Liver (tissue), 3 donors: ENCODE measurements around the gene OR2S2.

Source experiments
- EGR1 ChIP-seq, 2 donors: IDR thresholded peaks; 2 replicates each; pipeline ENCODE4 v1.6.1; 2016 to 2018; ENCODE audit warnings: antibody characterized with exemption in 2 of 2, low read depth in 2 of 2
- RAD21 ChIP-seq, 2 donors: IDR thresholded peaks; 2 replicates each; pipeline ENCODE4 v1.6.1; 2016; ENCODE audit warnings: antibody characterized with exemption in 2 of 2, mild to moderate bottlenecking in 2 of 2
- SP1 ChIP-seq: IDR thresholded peaks from 2 replicates; pipeline ENCODE4 v1.6.1; 2018; ENCODE audit warnings: antibody characterized with exemption, mild to moderate bottlenecking
- TF ChIP-seq, protein P1 (sequence below): fragments of 150-350 bp; IDR thresholded peaks from 2 replicates; pipeline ENCODE4 v1.5.1; 2017; ENCODE audit warnings: improper control_type of control experiment, low read depth, low read length; ENCODE audit not compliant: missing input control
- TF ChIP-seq, protein P2 (sequence below): IDR thresholded peaks from 2 replicates; pipeline ENCODE4 v1.6.1; 2016; ENCODE audit warnings: antibody characterized with exemption, mild to moderate bottlenecking
- donor health status: healthy.
- donor health status: healthy.

DNA sequence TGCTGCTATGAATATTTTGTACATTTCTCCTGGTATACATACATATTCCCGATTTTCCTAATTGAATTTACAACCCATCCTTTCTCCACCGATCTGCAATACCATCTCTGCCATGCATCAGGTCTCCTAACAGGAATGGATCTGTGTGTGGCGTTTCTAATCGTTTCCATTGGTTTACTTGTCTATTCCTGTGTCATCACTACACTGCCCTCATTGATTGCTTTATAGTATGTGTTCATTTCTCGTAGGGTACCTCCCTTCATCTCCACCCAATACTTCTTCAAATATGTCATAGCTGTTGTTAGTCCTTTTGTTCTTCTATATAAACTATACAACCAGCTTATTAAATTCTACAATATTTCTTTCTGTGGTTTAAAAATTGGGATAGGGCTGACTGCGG lies 7.1 kb upstream of the OR2S2 start:
- TF ChIP-seq, protein P1, sequence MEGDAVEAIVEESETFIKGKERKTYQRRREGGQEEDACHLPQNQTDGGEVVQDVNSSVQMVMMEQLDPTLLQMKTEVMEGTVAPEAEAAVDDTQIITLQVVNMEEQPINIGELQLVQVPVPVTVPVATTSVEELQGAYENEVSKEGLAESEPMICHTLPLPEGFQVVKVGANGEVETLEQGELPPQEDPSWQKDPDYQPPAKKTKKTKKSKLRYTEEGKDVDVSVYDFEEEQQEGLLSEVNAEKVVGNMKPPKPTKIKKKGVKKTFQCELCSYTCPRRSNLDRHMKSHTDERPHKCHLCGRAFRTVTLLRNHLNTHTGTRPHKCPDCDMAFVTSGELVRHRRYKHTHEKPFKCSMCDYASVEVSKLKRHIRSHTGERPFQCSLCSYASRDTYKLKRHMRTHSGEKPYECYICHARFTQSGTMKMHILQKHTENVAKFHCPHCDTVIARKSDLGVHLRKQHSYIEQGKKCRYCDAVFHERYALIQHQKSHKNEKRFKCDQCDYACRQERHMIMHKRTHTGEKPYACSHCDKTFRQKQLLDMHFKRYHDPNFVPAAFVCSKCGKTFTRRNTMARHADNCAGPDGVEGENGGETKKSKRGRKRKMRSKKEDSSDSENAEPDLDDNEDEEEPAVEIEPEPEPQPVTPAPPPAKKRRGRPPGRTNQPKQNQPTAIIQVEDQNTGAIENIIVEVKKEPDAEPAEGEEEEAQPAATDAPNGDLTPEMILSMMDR = no peak
- TF ChIP-seq SP1 (no peak), RAD21 (IDR thresholded peaks at IDR 0.05) (no peak), EGR1 (IDR thresholded peaks at IDR 0.05; ENCODE audit: low read depth in 2 of 2) (no peak)
- TF ChIP-seq, protein P2, sequence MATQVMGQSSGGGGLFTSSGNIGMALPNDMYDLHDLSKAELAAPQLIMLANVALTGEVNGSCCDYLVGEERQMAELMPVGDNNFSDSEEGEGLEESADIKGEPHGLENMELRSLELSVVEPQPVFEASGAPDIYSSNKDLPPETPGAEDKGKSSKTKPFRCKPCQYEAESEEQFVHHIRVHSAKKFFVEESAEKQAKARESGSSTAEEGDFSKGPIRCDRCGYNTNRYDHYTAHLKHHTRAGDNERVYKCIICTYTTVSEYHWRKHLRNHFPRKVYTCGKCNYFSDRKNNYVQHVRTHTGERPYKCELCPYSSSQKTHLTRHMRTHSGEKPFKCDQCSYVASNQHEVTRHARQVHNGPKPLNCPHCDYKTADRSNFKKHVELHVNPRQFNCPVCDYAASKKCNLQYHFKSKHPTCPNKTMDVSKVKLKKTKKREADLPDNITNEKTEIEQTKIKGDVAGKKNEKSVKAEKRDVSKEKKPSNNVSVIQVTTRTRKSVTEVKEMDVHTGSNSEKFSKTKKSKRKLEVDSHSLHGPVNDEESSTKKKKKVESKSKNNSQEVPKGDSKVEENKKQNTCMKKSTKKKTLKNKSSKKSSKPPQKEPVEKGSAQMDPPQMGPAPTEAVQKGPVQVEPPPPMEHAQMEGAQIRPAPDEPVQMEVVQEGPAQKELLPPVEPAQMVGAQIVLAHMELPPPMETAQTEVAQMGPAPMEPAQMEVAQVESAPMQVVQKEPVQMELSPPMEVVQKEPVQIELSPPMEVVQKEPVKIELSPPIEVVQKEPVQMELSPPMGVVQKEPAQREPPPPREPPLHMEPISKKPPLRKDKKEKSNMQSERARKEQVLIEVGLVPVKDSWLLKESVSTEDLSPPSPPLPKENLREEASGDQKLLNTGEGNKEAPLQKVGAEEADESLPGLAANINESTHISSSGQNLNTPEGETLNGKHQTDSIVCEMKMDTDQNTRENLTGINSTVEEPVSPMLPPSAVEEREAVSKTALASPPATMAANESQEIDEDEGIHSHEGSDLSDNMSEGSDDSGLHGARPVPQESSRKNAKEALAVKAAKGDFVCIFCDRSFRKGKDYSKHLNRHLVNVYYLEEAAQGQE = no peak
